Activated CD4-positive, alpha-beta T cell treated with anti-CD3 and anti-CD28 coated beads for 24 hours (primary cell): ENCODE measurements around the gene ANKRD13C.
"Not testable (repeated sequence)": the region's sequence is repeated elsewhere in the genome, so short reads cannot be mapped to it uniquely, and the experiment has no call there.

Experiments
- DNase-seq, 2 donors: peaks; one replicate each; pipeline ENCODE4 v3.0.0-alpha.2; 2020; ENCODE audit warnings: low read depth in 2 of 2

The ANKRD13C gene

GRCh38 chr1:70360321-70360720 is 5.8 kb upstream of the ANKRD13C start:
- no peak for DNase-seq

- no peak for DNase-seq
These were observed 4.5 kb upstream of the ANKRD13C start for GRCh38 chr1:70358921-70359564.

- DNase-seq, result no peak
These were observed 1.4 kb upstream of the ANKRD13C start for GRCh38 chr1:70355920-70356319.

- DNase-seq, result no peak
These were observed 537 bp upstream of the ANKRD13C start for GRCh38 chr1:70355111-70355407.

DNA sequence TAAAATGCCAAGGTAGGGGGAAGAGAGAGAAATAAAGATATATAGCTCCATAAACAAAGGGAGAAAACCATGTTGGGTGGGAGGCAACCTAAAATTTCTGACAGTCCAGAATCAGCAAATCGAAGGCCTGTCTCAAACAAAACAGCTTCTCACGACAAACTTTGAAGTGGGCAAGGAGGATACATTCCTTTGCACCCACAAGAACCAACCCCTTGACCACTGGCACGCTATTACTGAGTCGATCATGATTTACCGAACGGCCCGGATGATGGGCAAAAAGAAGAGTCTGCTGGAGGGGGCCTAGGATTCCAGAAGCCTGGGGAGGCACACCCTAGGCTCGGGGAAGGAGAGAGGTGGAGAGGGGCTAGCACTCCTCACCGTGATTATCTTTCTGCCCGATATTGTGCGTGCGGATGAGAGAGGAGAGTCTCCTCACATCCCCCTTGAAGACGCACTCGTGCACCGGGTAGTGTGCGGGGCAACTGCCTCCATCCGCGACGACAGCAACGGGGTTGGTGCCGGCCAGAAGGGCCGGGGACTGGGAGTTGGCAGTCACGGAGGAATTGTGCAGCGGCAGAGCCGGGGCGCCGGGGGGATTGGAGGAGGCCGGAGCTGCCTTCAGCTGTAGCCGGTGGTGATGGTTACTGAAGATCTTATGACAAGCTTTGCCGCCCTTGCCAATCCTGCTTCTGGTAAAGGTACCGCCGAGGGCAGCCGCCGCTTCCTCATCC is 756 bp downstream of the ANKRD13C start:
- peak; percentile 7 to 12 for DNase-seq

DNA sequence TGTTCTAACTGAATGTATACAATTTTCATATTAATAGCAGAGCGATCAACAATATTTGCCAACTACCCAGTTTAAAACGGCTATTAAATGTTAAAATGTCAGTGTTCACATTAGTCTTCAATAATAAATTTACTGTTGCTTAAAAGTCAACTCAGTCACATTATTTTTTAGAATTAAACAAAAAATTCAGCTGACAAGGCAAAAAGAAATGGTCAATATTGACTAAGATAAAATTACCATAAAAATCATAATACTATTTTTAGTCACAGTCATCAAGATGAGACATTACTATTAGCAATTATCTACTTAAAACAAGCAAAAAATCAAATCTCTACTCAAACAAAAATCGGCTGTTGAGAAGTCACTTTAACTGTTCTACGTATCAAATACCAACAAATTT is 1.5 kb downstream of the ANKRD13C start:
- DNase-seq, result no peak

- DNase-seq, result not testable (repeated sequence)
These were observed 4.7 kb downstream of the ANKRD13C start for GRCh38 chr1:70349799-70350198.

- no peak for DNase-seq
These were observed 5.9 kb downstream of the ANKRD13C start for GRCh38 chr1:70348399-70349165.

GRCh38 chr1:70339644-70340043 is 14.9 kb downstream of the ANKRD13C start:
- not testable (repeated sequence) for DNase-seq

DNA sequence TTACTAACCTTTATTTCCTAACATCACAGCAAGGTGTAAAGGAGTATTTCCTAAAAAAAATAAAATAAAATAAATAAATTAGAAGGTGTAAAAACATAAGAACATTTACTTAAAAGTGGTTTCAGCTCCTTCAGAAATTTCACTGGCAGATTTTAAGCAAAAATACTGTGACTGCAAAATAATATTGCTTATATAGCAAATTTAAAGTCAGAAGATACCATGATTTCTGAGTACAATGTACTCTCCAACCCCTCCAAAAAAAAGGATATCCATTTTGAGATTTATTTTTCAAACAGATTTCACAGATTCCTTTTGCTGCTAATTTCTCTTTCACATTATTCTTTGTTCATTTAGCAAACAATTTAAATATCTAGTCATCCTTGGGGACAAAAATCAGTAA is 18.5 kb downstream of the ANKRD13C start:
- no peak for DNase-seq

- no peak for DNase-seq
These were observed 20.1 kb downstream of the ANKRD13C start for GRCh38 chr1:70334436-70334835.

DNA sequence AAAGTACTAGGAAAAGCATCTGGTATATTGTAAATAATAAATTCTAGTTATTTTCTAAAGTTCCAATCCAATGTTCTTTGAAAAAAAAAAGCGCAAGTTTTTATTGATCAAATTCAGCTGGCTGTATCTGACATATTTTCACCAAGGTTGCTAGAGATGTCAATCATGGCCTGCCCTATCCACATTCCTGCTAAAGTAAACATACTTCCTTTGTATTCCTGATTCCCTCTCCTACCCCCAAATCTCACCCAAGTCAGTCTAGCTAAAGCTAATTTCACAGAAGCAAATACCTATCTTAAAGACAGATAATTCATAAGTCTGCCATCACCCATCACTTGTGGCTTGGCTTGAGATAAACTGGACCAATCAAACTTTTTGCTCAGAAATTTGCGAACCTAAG is 21.3 kb downstream of the ANKRD13C start:
- no peak for DNase-seq

GRCh38 chr1:70331962-70332361 is 22.6 kb downstream of the ANKRD13C start:
- no peak for DNase-seq

DNA sequence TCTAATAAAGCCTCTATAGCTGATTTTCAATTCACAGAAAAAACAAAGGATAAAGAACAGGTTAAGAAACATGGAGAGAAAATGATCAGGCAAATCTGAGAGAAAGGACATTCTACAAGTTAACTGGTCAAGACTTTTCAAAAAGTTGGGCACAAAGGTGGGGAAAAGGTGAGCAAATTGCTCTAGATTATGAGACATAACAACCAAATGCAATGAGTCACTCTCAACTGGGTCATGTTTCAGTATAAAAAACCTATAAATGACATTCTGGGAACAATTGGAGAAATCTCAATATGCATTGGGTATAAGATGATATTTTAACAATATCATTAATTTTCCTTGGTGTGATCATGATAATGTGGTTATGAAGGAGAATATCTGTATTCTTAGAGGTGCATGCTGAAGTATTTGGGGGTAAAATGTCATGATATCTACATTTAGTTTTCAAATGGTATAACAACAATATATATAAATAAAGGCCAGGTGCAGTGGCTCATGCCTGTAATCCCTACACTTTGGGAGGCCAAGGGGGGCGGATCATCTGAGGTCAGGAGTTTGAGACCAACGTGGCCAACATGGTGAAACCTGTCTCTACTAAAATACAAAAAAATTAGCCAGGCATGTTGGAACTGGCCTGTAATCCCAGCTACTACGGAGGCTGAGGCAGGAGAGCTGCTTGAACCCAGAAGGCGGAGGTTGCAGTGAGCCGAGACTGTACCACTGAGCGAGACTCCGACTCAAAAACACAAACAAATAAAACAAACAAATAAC is 27.0 kb downstream of the ANKRD13C start:
- DNase-seq, result no peak

DNA sequence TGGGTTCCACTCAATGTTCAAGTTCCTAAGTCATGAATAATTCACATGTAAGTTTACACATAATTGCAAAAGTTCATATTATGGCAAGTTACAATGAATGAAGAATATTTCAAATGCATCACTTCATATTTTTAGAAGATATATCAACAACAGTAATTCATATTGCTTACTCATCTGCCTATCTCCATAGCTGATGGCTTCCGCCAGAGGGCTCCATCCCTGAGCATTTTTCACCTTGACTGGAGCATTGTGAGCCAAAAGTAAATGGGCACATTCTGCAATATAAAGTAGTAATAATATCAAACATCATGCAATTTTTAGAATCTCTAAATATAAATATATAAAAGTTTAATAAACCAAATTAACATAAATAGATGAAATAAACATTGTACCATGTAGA is 29.8 kb downstream of the ANKRD13C start:
- no peak for DNase-seq

DNA sequence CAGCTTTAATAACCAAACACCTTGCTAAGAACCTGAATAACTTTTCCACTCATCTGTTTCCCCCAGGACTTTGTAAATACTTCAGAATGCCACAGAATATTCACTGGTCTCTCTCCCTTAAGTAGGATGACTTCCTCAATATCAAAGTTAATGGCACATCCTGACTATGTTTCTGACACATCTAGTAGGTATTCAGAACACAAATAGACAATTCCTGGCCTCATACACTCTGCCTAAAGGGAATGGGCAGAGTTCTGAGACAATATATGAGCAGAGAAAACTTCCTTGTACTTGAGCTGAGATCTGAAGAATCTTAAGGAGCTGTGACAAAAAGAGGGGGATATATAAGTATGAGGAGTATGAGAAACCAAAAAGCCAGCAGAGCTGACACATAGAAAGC is 34.8 kb downstream of the ANKRD13C start:
- DNase-seq, result no peak

DNA sequence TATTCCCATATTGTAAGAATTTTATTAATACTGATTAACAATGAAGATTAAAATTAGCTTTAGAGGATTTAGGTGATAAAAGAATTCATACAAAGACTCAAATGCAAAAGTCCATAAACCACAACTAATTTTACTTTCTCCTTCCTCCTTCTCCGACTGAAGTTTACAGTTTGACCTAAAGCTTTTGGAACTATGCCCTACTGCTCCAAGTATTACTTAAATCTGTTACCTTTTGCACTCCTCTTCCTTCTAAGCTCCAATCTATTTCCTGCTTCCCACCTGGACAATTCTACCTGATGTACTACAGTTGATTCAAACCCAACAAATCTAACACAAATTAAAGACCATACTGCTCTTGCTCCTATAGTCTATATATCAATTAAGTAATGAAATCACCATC is 36.3 kb downstream of the ANKRD13C start:
- no peak for DNase-seq

DNA sequence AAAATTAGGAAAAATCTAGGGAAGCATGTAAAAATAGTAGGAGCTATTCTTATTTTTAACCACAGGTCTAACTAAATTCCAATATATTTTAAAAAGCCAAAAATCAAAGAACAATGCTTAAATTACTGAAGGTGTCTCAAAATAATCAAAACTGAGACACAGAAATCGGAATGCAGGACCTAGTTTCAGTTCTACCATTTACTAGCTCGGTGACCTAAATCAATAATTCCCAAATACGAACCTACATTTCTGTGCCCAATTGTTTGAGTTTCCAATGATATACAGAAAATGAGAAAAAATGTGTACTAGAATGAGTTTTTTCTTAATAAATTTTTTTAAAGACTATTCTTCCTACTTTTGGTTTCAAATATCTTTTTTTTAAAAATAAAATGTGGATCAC is 37.4 kb downstream of the ANKRD13C start:
- no peak for DNase-seq

- DNase-seq, result no peak
These were observed 38.7 kb downstream of the ANKRD13C start for GRCh38 chr1:70315782-70316181.

DNA sequence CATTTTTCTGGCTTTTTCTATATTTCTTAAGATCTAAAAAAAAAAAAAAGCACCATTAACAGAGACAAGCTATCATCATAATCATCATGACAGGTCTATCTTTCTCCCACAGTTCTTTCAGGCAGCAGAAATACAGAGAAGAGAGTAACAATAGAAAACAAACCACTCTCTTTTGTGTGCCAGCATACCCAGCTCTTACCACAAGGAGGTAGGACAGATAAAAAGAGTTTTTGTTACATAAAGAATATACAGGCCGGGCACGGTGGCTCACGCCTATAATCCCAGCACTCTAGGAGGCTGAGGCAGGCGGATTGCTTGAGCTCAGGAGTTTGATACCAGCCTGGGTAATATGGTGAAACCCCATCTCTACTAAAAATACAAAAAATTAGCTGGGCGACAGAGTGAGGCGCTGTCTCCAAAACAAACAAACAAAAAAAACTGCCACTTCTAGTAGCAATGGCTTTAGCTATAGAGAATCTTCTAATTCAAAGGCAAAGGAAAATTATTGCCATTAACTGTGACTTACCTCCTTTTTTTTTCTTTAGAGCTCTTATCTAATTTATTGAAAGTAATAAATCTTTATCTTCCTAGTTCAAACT is 39.7 kb downstream of the ANKRD13C start:
- no peak for DNase-seq

GRCh38 chr1:70311369-70311768 is 43.2 kb downstream of the ANKRD13C start:
- DNase-seq, result no peak

GRCh38 chr1:70299472-70299871 is 55.0 kb downstream of the ANKRD13C start:
- DNase-seq, result no peak
